Lung (tissue), 12 donors: ENCODE data around the gene COX17. TPM values are rescaled to one million over a fixed set of nuclear protein-coding genes. Genes with fewer than 3 reads are reported as not detected.
A peak's percentile ranks its signal among the peaks of the same experiment; 100 is the strongest.

Experiments used
- ATAC-seq: fragments of 200-7000 bp; cut with Tn5 transposase; one replicate; pipeline ENCODE4 v1.9.1; 2020; ENCODE audit warnings: moderate number of reproducible peaks; ENCODE audit not compliant: insufficient read depth, low FRiP score
- DNase-seq, 3 donors: peaks; one replicate each; pipeline ENCODE4 v3.0.0-alpha.2; 2013 to 2017
- H3K27ac ChIP-seq, 2 donors: one replicate each; pipeline ENCODE4 v1.5.1; 2013; ENCODE audit warnings: mild to moderate bottlenecking in 2 of 2, moderate library complexity in 2 of 2, control low read depth in 1 of 2, inconsistent platforms in 1 of 2, low read depth in 1 of 2, low read length in 1 of 2
- H3K27me3 ChIP-seq, 3 donors: one replicate each; pipeline ENCODE4 v1.5.1; 2013; ENCODE audit warnings: low read length in 2 of 3; ENCODE audit not compliant: control insufficient read depth in 3 of 3, insufficient read depth in 3 of 3
- H3K36me3 ChIP-seq, 4 donors: one replicate each; pipeline ENCODE4 v1.5.1; 2013; ENCODE audit warnings: low read length in 4 of 4, mild to moderate bottlenecking in 1 of 4, moderate library complexity in 1 of 4; ENCODE audit not compliant: control insufficient read depth in 4 of 4, insufficient read depth in 4 of 4
- H3K4me1 ChIP-seq, 5 donors: one replicate each; pipeline ENCODE4 v1.5.1; 2013; ENCODE audit warnings: low read length in 5 of 5, mild to moderate bottlenecking in 2 of 5, moderate library complexity in 1 of 5; ENCODE audit not compliant: control insufficient read depth in 5 of 5, insufficient read depth in 5 of 5
- H3K4me3 ChIP-seq: one replicate; pipeline ENCODE4 v1.5.1; 2013; ENCODE audit warnings: mild to moderate bottlenecking, control low read depth, moderate library complexity
- H3K9ac ChIP-seq, 2 donors: one replicate each; pipeline ENCODE4 v1.5.1; 2013; ENCODE audit warnings: low read length in 2 of 2, control low read depth in 1 of 2; ENCODE audit not compliant: insufficient read depth in 1 of 2
- H3K9me3 ChIP-seq, 4 donors: one replicate each; pipeline ENCODE4 v1.5.1; 2013; ENCODE audit warnings: low read length in 3 of 4, mild to moderate bottlenecking in 1 of 4, moderate library complexity in 1 of 4; ENCODE audit not compliant: control insufficient read depth in 4 of 4, insufficient read depth in 3 of 4
- WGBS, 2 donors: extraction: QIAGEN DNeasy Blood & Tissue Kit; methylation state at CpG; one replicate each; pipeline ENCODE4 v1.1.7; 2013; 5-methylcytosine and 5-hydroxymethylcytosine counted together
- polyA plus RNA-seq, 2 donors: library from polyadenylated mRNA; stranded (reverse); fragments of 200-250 nt; gene quantifications; one replicate each; pipeline ENCODE4 v1.2.1, GENCODE V29; 2013
- total RNA-seq, 2 donors: library from RNA; depleted of rRNA in 1 of 2; stranded (reverse); fragments of >200 nt in 1 of 2; gene quantifications; one replicate each; pipeline ENCODE4 v1.2.1, GENCODE V29; 2014 to 2021
- TF ChIP-seq, protein P1 (sequence below): IDR thresholded peaks from 2 replicates; pipeline ENCODE4 v1.5.1; 2012; ENCODE audit warnings: mild to moderate bottlenecking; ENCODE audit errors: control extremely low read depth, extremely low read depth
- donor health status: control.
- donor health status: control.
- donor health status: Bipolar disorder and iron deficiency.
- donor health status: healthy.
- donor health status: DM: yes; HTN: yes; CAD: no.

The COX17 gene
- total and polyA plus RNA-seq, 4 donors, result 43.8 to 261 (median 78.3) TPM

GRCh38 chr3:119676020-119676419, 1.2 kb downstream of the COX17 start:
- H3K9ac ChIP-seq, result peak overlapping the region in 1 of 2 donors; percentile 51
- no peaks in the 10 kb centered on the region for H3K27me3 ChIP-seq
- H3K9me3 ChIP-seq, result no peaks in the 10 kb centered on the region
- H3K4me3 ChIP-seq, result no peak overlapping the region
- ATAC-seq (no peak), DNase-seq (no peak)
- 40 to 63% methylated on average over 1 of the region's 1 CpG for WGBS, 2 donors
- H3K4me1 ChIP-seq, result peaks cover 0 to 21% (median 10%) of the 10 kb centered on the region in 5 donors
- TF ChIP-seq, protein P1, sequence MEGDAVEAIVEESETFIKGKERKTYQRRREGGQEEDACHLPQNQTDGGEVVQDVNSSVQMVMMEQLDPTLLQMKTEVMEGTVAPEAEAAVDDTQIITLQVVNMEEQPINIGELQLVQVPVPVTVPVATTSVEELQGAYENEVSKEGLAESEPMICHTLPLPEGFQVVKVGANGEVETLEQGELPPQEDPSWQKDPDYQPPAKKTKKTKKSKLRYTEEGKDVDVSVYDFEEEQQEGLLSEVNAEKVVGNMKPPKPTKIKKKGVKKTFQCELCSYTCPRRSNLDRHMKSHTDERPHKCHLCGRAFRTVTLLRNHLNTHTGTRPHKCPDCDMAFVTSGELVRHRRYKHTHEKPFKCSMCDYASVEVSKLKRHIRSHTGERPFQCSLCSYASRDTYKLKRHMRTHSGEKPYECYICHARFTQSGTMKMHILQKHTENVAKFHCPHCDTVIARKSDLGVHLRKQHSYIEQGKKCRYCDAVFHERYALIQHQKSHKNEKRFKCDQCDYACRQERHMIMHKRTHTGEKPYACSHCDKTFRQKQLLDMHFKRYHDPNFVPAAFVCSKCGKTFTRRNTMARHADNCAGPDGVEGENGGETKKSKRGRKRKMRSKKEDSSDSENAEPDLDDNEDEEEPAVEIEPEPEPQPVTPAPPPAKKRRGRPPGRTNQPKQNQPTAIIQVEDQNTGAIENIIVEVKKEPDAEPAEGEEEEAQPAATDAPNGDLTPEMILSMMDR, result no peak
- H3K36me3 ChIP-seq, result peaks cover 8 to 14% (median 12%) of the 10 kb centered on the region in 4 donors
- H3K27ac ChIP-seq, result peak overlapping the region in 1 of 2 donors; percentile 84

GRCh38 chr3:119675188-119675874, 1.9 kb downstream of the COX17 start:
- DNase-seq, result no peak
- ATAC-seq, result no peak
- no peaks in the 10 kb centered on the region for H3K27me3 ChIP-seq
- peaks cover 0 to 23% (median 10%) of the 10 kb centered on the region in 5 donors for H3K4me1 ChIP-seq
- H3K4me3 ChIP-seq, result no peak overlapping the region
- TF ChIP-seq, protein P1, result no peak
- H3K27ac ChIP-seq, result peak overlapping the region in 1 of 2 donors; percentile 84
- no peak overlapping the region for H3K9ac ChIP-seq
- no peaks in the 10 kb centered on the region for H3K9me3 ChIP-seq
- 81 to 82% methylated on average over 5 of the region's 5 CpGs for WGBS, 2 donors
- H3K36me3 ChIP-seq, result peaks cover 8 to 14% (median 12%) of the 10 kb centered on the region in 4 donors

DNA sequence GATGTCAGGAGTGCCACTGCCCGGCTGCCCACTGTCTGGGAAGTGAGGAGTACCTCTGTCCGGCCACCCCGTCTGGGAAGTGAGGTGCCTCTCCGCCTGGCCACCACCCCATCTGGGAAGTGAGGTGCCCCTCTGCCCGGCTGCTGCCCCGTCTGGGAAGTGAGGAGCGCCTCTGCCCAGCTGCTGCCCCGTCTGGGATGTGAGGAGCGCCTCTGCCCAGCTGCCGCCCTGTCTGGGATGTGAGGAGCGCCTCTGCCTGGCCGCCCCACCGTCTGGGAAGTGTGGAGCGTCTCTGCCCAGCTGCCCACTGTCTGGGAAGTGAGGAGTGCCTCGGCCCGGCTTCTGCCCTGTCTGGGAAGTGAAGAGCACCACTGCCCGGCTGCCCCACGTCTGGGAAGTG, 3.3 kb downstream of the COX17 start:
- H3K27me3 ChIP-seq, result no peaks in the 10 kb centered on the region
- peak overlapping the region in 1 of 2 donors; percentile 90 for H3K27ac ChIP-seq
- H3K9ac ChIP-seq, result no peak overlapping the region
- H3K4me3 ChIP-seq, result no peak overlapping the region
- H3K4me1 ChIP-seq, result peaks cover 0 to 26% (median 10%) of the 10 kb centered on the region in 5 donors
- no peak for ATAC-seq
- WGBS, 2 donors, result 88 to 93% methylated on average over 18 of the region's 18 CpGs
- no peaks in the 10 kb centered on the region for H3K9me3 ChIP-seq
- TF ChIP-seq, protein P1, result no peak
- H3K36me3 ChIP-seq, result peaks cover 8 to 17% (median 13%) of the 10 kb centered on the region in 4 donors
- DNase-seq, result no peak

GRCh38 chr3:119672776-119673175, 4.4 kb downstream of the COX17 start:
- 80 to 96% methylated on average over 2 of the region's 2 CpGs for WGBS, 2 donors

More at GRCh38 chr3:119672776-119673175, 4.4 kb downstream of the COX17 start:
- H3K9ac ChIP-seq, result no peak overlapping the region
- TF ChIP-seq, protein P1, result no peak
- H3K4me1 ChIP-seq, result peaks cover 0 to 25% (median 9%) of the 10 kb centered on the region in 5 donors
- peaks cover 8 to 17% (median 13%) of the 10 kb centered on the region in 4 donors for H3K36me3 ChIP-seq
- H3K4me3 ChIP-seq, result no peak overlapping the region
- peak overlapping the region in 1 of 2 donors; percentile 90 for H3K27ac ChIP-seq
- DNase-seq, result no peak
- no peaks in the 10 kb centered on the region for H3K27me3 ChIP-seq
- no peak for ATAC-seq
- H3K9me3 ChIP-seq, result no peaks in the 10 kb centered on the region
